HL-60 (cell line): ENCODE data around the gene LY6G5B.

Source experiments
- DNase-seq, 2 experiments: peaks; one replicate each; pipeline ENCODE4 v3.0.0-alpha.2; 2010 to 2020; ENCODE audit warnings: low read depth in 1 of 2, low spot score in 1 of 2
- H3K27ac ChIP-seq: fragments of 250-450 bp; sonication (Bioruptor Pico); replicated peaks from 2 replicates; pipeline ENCODE4 v1.5.1; 2020; ENCODE audit warnings: mild to moderate bottlenecking, moderate library complexity
- H3K27me3 ChIP-seq: fragments of 250-450 bp; sonication (Bioruptor Pico); 2 replicates; pipeline ENCODE4 v1.5.1; 2021; ENCODE audit warnings: mild to moderate bottlenecking, moderate library complexity; ENCODE audit not compliant: insufficient read depth, poor library complexity, severe bottlenecking
- H3K4me3 ChIP-seq: replicated peaks from 2 replicates; pipeline ENCODE4 v1.5.1; 2011; ENCODE audit warnings: mild to moderate bottlenecking, control low read depth, low read length; ENCODE audit not compliant: insufficient read depth
- GABPA ChIP-seq: IDR thresholded peaks from 2 replicates; pipeline ENCODE4 v1.6.1; 2012; ENCODE audit warnings: low read depth
- POLR2AphosphoS5 ChIP-seq: IDR thresholded peaks from 2 replicates; pipeline ENCODE4 v1.6.1; 2012; ENCODE audit warnings: low read depth
- SPI1 ChIP-seq: IDR thresholded peaks from 2 replicates; pipeline ENCODE4 v1.6.1; 2012; ENCODE audit warnings: low read depth, mild to moderate bottlenecking, borderline replicate concordance
- TF ChIP-seq, protein P1 (sequence below): IDR thresholded peaks from 2 replicates; pipeline ENCODE4 v1.6.1; 2012; ENCODE audit warnings: low read depth; ENCODE audit not compliant: insufficient replicate concordance
- TF ChIP-seq, protein P2 (sequence below): IDR thresholded peaks from one replicate; pipeline ENCODE4 v1.5.1; 2011; ENCODE audit warnings: low read length, control low read depth, inconsistent platforms; ENCODE audit not compliant: insufficient read depth

LY6G5B gene

DNA sequence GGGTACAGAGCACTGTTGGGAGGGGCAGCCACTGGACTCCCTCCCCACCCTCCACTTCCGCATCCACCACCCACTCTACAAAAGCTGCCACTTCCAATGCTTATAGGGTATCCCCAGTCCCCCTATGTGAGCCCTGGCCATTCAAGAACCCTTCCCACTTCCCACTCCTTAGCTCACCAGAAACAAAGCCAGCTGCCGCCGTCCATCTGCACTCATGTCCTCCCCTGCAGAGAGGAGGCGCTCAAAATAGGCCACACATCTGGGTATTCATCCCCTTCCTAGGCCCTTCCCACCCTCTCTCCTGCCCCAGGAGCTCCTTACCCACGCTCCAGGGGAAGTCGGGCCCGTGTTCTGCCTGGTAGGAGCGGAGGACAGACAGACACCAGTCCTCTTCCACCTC, 17.5 kb downstream of the LY6G5B start:
- Histone ChIP-seq H3K4me3 (no peak overlapping the region), H3K27ac (no peak overlapping the region), H3K27me3 (no peaks in the 10 kb centered on the region)
- no peak for DNase-seq
- no peak for TF ChIP-seq POLR2AphosphoS5
- no peak for TF ChIP-seq GABPA
- TF ChIP-seq, protein P1, sequence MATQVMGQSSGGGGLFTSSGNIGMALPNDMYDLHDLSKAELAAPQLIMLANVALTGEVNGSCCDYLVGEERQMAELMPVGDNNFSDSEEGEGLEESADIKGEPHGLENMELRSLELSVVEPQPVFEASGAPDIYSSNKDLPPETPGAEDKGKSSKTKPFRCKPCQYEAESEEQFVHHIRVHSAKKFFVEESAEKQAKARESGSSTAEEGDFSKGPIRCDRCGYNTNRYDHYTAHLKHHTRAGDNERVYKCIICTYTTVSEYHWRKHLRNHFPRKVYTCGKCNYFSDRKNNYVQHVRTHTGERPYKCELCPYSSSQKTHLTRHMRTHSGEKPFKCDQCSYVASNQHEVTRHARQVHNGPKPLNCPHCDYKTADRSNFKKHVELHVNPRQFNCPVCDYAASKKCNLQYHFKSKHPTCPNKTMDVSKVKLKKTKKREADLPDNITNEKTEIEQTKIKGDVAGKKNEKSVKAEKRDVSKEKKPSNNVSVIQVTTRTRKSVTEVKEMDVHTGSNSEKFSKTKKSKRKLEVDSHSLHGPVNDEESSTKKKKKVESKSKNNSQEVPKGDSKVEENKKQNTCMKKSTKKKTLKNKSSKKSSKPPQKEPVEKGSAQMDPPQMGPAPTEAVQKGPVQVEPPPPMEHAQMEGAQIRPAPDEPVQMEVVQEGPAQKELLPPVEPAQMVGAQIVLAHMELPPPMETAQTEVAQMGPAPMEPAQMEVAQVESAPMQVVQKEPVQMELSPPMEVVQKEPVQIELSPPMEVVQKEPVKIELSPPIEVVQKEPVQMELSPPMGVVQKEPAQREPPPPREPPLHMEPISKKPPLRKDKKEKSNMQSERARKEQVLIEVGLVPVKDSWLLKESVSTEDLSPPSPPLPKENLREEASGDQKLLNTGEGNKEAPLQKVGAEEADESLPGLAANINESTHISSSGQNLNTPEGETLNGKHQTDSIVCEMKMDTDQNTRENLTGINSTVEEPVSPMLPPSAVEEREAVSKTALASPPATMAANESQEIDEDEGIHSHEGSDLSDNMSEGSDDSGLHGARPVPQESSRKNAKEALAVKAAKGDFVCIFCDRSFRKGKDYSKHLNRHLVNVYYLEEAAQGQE: no peak
- TF ChIP-seq SPI1: no peak
- TF ChIP-seq, protein P2, sequence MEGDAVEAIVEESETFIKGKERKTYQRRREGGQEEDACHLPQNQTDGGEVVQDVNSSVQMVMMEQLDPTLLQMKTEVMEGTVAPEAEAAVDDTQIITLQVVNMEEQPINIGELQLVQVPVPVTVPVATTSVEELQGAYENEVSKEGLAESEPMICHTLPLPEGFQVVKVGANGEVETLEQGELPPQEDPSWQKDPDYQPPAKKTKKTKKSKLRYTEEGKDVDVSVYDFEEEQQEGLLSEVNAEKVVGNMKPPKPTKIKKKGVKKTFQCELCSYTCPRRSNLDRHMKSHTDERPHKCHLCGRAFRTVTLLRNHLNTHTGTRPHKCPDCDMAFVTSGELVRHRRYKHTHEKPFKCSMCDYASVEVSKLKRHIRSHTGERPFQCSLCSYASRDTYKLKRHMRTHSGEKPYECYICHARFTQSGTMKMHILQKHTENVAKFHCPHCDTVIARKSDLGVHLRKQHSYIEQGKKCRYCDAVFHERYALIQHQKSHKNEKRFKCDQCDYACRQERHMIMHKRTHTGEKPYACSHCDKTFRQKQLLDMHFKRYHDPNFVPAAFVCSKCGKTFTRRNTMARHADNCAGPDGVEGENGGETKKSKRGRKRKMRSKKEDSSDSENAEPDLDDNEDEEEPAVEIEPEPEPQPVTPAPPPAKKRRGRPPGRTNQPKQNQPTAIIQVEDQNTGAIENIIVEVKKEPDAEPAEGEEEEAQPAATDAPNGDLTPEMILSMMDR: no peak

DNA sequence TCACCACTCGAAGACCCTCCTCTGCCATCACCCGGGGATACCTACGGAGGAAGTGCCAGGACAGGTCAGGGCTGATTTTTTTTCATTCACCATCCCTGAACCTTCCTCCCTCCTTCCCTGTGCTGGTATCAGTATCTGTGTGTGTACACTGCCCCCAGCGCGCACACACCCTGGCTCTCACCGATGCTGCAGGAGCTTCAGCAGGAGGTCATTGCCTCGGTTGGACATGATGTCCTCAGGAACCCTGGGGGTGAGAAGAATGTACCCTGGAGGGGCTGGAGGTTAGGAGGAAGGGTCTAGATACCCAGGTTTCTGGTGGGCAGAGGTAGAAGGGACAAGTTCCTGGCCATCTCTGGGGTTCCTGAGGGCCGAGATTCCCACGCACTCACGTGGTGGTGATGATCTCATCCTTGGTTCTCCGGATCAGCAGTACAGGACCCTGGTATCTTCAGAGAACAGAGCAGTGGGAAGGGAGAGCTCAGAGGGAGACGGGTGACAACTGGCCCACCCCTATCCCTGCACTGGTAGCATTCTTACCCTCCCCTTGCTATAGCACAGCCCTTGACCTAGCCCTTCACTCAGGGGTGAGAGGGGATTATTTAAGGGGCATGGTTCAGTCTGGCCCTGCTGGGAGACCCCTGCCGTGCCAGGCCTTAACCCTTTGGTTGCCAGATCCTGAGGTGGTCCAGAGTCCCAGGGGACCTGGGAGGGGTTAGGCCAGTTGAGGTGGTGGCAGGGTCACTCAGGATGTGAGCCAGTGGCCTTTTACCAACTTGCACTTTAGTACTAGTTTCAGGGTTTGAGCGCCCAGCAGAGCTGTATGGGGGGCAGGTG, 18.3 kb downstream of the LY6G5B start:
- no peak overlapping the region for H3K27ac ChIP-seq
- TF ChIP-seq SPI1: no peak
- no peak for TF ChIP-seq POLR2AphosphoS5
- no peak overlapping the region for H3K4me3 ChIP-seq
- no peak for DNase-seq
- H3K27me3 ChIP-seq: no peaks in the 10 kb centered on the region

DNA sequence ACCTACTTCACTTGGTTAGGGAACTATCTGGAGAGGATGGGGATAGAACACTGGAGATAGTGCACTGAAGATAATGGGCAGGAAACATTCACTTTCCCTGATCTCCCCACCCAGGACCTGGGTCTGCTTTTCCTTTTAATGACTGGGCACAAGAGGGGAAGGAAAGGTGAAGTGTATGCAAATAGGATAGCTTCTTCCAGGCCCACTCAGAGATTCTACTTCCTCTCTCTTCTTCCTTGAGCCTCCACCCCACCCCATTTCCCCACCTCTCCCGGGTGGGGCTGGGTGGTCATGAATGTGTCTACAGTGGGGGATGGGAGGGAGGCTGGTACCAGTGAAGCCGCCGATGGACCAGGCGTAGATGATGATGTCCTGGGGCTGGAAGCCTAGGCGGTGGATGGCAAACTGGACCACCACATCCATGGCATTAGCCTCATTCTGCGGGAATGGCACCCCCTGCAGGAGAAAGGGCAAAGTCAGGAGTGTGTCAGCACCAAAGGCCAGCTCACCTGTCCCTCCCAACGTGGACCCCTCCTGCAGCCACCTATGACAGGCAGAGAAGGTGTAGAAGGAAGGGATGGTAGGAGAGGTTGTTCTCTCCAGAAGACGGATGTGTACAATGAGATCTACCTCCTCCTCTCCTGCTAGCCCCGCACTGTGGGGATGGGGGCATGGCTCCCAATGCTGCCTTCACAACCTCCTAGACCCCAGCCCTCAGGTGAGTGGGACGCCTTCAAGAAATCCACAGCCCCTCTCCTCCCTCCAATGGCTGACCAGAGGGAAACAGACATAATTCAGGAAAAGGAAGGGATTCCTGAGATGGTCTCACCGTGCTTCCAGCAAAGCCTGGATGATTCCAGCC, 19.7 kb downstream of the LY6G5B start:
- no peak for TF ChIP-seq POLR2AphosphoS5
- no peak for TF ChIP-seq GABPA
- TF ChIP-seq, protein P2: peak; percentile 35
- TF ChIP-seq SPI1: no peak
- TF ChIP-seq, protein P1: no peak
- Histone ChIP-seq H3K4me3 (no peak overlapping the region), H3K27ac (no peak overlapping the region), H3K27me3 (no peaks in the 10 kb centered on the region)
- DNase-seq: no peak
